Measurements from ENCODE around the gene MRO. TPM values are rescaled to one million over a fixed set of nuclear protein-coding genes. Genes with fewer than 3 reads are reported as not detected.

The MRO gene
- total RNA-seq, 1 experiment from 2014 or later, result 0.32 TPM

GRCh38 chr18:50849419-50849821 is 29.6 kb upstream of the MRO start:
- no peaks in the 10 kb centered on the region for H3K36me3 ChIP-seq (ENCODE audit: insufficient read depth, low read length, poor library complexity, severe bottlenecking)
- ChIA-PET POLR2A (ENCODE audit: low non-redundant PET) (no interaction called here), CTCF (no interaction called here)
- no peak overlapping the region for H3K27ac ChIP-seq (ENCODE audit: low read depth, low read length, poor library complexity, severe bottlenecking)
- H3K9me3 ChIP-seq (ENCODE audit: low read depth, low read length, poor library complexity, severe bottlenecking), result no peaks in the 10 kb centered on the region
- no peaks in the 10 kb centered on the region for H3K27me3 ChIP-seq (replicated peaks; ENCODE audit: insufficient read depth, low read depth, low read length, poor library complexity)
- no peak for DNase-seq (ENCODE audit: low spot score)
- H3K4me3 ChIP-seq (ENCODE audit: low read depth, low read length, poor library complexity, severe bottlenecking), result no peak overlapping the region
- intact Hi-C loops (cut with micrococcal nuclease; ENCODE audit: unreplicated experiment), result no loop called here
- no TSS peak for BruUV-seq (replicated peaks)
- TF ChIP-seq CTCF (conservative IDR thresholded peaks at IDR 0.05; ENCODE audit: low read depth, low read length), result no peak
- TF ChIP-seq EZH2 (IDR thresholded peaks at IDR 0.05; ENCODE audit: borderline replicate concordance, low read depth, low read length, poor library complexity, severe bottlenecking), result no peak
- H3K4me1 ChIP-seq (ENCODE audit: insufficient read depth, low read length, poor library complexity, severe bottlenecking), result no peaks in the 10 kb centered on the region

GRCh38 chr18:50848991-50849390 is 29.2 kb upstream of the MRO start:
- POLR2A ChIA-PET (ENCODE audit: low non-redundant PET), result no interaction called here
- no peak for TF ChIP-seq CTCF (conservative IDR thresholded peaks at IDR 0.05; ENCODE audit: low read depth, low read length)
- no peak for TF ChIP-seq EZH2 (IDR thresholded peaks at IDR 0.05; ENCODE audit: borderline replicate concordance, low read depth, low read length, poor library complexity, severe bottlenecking)
- H3K27ac ChIP-seq (ENCODE audit: low read depth, low read length, poor library complexity, severe bottlenecking), result no peak overlapping the region
- no peak for DNase-seq (ENCODE audit: low spot score)
- intact Hi-C loops (cut with micrococcal nuclease; ENCODE audit: unreplicated experiment), result no loop called here
- no TSS peak for BruUV-seq (replicated peaks)
- no peaks in the 10 kb centered on the region for H3K9me3 ChIP-seq (ENCODE audit: low read depth, low read length, poor library complexity, severe bottlenecking)
- H3K4me3 ChIP-seq (ENCODE audit: low read depth, low read length, poor library complexity, severe bottlenecking), result no peak overlapping the region
- no peaks in the 10 kb centered on the region for H3K36me3 ChIP-seq (ENCODE audit: insufficient read depth, low read length, poor library complexity, severe bottlenecking)
- no peaks in the 10 kb centered on the region for H3K27me3 ChIP-seq (replicated peaks; ENCODE audit: insufficient read depth, low read depth, low read length, poor library complexity)
- CTCF ChIA-PET, result no interaction called here
- no peaks in the 10 kb centered on the region for H3K4me1 ChIP-seq (ENCODE audit: insufficient read depth, low read length, poor library complexity, severe bottlenecking)

- no TSS peak for BruUV-seq (replicated peaks)
- no peak for DNase-seq (ENCODE audit: low spot score)
- TF ChIP-seq CTCF (conservative IDR thresholded peaks at IDR 0.05; ENCODE audit: low read depth, low read length), result no peak
- no peak for TF ChIP-seq EZH2 (IDR thresholded peaks at IDR 0.05; ENCODE audit: borderline replicate concordance, low read depth, low read length, poor library complexity, severe bottlenecking)
- Histone ChIP-seq H3K4me1 (ENCODE audit: insufficient read depth, low read length, poor library complexity, severe bottlenecking) (no peaks in the 10 kb centered on the region), H3K27me3 (replicated peaks; ENCODE audit: insufficient read depth, low read depth, low read length, poor library complexity) (no peaks in the 10 kb centered on the region), H3K9me3 (ENCODE audit: low read depth, low read length, poor library complexity, severe bottlenecking) (no peaks in the 10 kb centered on the region), H3K4me3 (ENCODE audit: low read depth, low read length, poor library complexity, severe bottlenecking) (no peak overlapping the region), H3K36me3 (ENCODE audit: insufficient read depth, low read length, poor library complexity, severe bottlenecking) (no peaks in the 10 kb centered on the region), H3K27ac (ENCODE audit: low read depth, low read length, poor library complexity, severe bottlenecking) (no peak overlapping the region)
- POLR2A ChIA-PET (ENCODE audit: low non-redundant PET), result no interaction called here
- CTCF ChIA-PET, result no interaction called here
- intact Hi-C loops (cut with micrococcal nuclease; ENCODE audit: unreplicated experiment), result no loop called here
Measured at GRCh38 chr18:50848061-50848551, 28.3 kb upstream of the MRO start.
